H9 (cell line): Measurements from ENCODE around the gene UQCC2. TPM values are rescaled to one million over a fixed set of nuclear protein-coding genes. Genes with fewer than 3 reads are reported as not detected.

Experiments
- DNase-seq: peaks from one replicate; pipeline ENCODE4 v3.0.0-alpha.2; 2017
- H2AFZ ChIP-seq: one replicate; pipeline ENCODE4 v1.6.1; 2013; ENCODE audit warnings: mild to moderate bottlenecking, low read length, control low read depth, moderate library complexity
- H2AK5ac ChIP-seq: 2 replicates; pipeline ENCODE4 v1.6.1; 2013; ENCODE audit warnings: low read length, control low read depth, mixed read lengths; ENCODE audit not compliant: insufficient read length
- H2BK120ac ChIP-seq: one replicate; pipeline ENCODE4 v1.6.1; 2013; ENCODE audit warnings: low read depth, mild to moderate bottlenecking, low read length, control low read depth, inconsistent platforms; ENCODE audit not compliant: poor library complexity, severe bottlenecking
- H2BK12ac ChIP-seq: 2 replicates; pipeline ENCODE4 v1.6.1; 2013; ENCODE audit warnings: low read length, control low read depth, mixed read lengths, low read depth; ENCODE audit not compliant: insufficient read length
- H2BK15ac ChIP-seq: 2 replicates; pipeline ENCODE4 v1.6.1; 2013; ENCODE audit warnings: low read depth, low read length, control low read depth
- H2BK20ac ChIP-seq: one replicate; pipeline ENCODE4 v1.6.1; 2013; ENCODE audit warnings: low read depth, mild to moderate bottlenecking, low read length, control low read depth, inconsistent platforms; ENCODE audit not compliant: poor library complexity, severe bottlenecking
- H2BK5ac ChIP-seq: 2 replicates; pipeline ENCODE4 v1.6.1; 2013; ENCODE audit warnings: low read length, control low read depth, mixed read lengths; ENCODE audit not compliant: insufficient read length
- H3K14ac ChIP-seq: 2 replicates; pipeline ENCODE4 v1.6.1; 2013; ENCODE audit warnings: low read length, control low read depth; ENCODE audit not compliant: insufficient read depth
- H3K18ac ChIP-seq: 2 replicates; pipeline ENCODE4 v1.6.1; 2013; ENCODE audit warnings: low read depth, mild to moderate bottlenecking, mixed read lengths, low read length, control low read depth; ENCODE audit not compliant: insufficient read length
- H3K23ac ChIP-seq: 2 replicates; pipeline ENCODE4 v1.6.1; 2013; ENCODE audit warnings: low read length, control low read depth, mixed read lengths, low read depth; ENCODE audit not compliant: insufficient read length
- H3K23me2 ChIP-seq: 2 replicates; pipeline ENCODE4 v1.6.1; 2013; ENCODE audit warnings: low read depth, mild to moderate bottlenecking, mixed read lengths, low read length, control low read depth; ENCODE audit not compliant: insufficient read length, poor library complexity, severe bottlenecking
- H3K27ac ChIP-seq: 2 replicates; pipeline ENCODE4 v1.5.1; 2013; ENCODE audit warnings: low read length, control low read depth, mixed read lengths, low read depth; ENCODE audit not compliant: insufficient read length
- H3K27me3 ChIP-seq: 2 replicates; pipeline ENCODE4 v1.6.1; 2013; ENCODE audit warnings: low read length, control low read depth, inconsistent platforms; ENCODE audit not compliant: insufficient read depth
- H3K4ac ChIP-seq: 2 replicates; pipeline ENCODE4 v1.6.1; 2013; ENCODE audit warnings: low read depth, mild to moderate bottlenecking, control low read depth, inconsistent platforms, low read length, moderate library complexity
- H3K4me1 ChIP-seq: 2 replicates; pipeline ENCODE4 v1.6.1; 2013; ENCODE audit warnings: low read length, control low read depth, inconsistent platforms; ENCODE audit not compliant: insufficient read depth
- H3K4me2 ChIP-seq: 2 replicates; pipeline ENCODE4 v1.6.1; 2013; ENCODE audit warnings: low read length, control low read depth, mixed read lengths; ENCODE audit not compliant: insufficient read length, insufficient read depth
- H3K56ac ChIP-seq: 2 replicates; pipeline ENCODE4 v1.6.1; 2013; ENCODE audit warnings: low read depth, mild to moderate bottlenecking, mixed read lengths, low read length, control low read depth; ENCODE audit not compliant: insufficient read length
- H3K79me1 ChIP-seq: 2 replicates; pipeline ENCODE4 v1.6.1; 2013; ENCODE audit warnings: low read depth, mild to moderate bottlenecking, moderate library complexity, low read length, control low read depth, inconsistent platforms; ENCODE audit not compliant: insufficient read depth, poor library complexity, severe bottlenecking
- H3K79me2 ChIP-seq: 2 replicates; pipeline ENCODE4 v1.6.1; 2013; ENCODE audit warnings: low read length, control low read depth, inconsistent platforms; ENCODE audit not compliant: insufficient read depth
- H3K9ac ChIP-seq: 2 replicates; pipeline ENCODE4 v1.6.1; 2013; ENCODE audit warnings: low read length, control low read depth, mixed read lengths; ENCODE audit not compliant: insufficient read length; ENCODE audit errors: extremely low read depth
- H3K9me3 ChIP-seq: one replicate; pipeline ENCODE4 v1.6.1; 2013; ENCODE audit warnings: low read depth, low read length, inconsistent platforms; ENCODE audit not compliant: control insufficient read depth
- H3T11ph ChIP-seq: one replicate; pipeline ENCODE4 v1.6.1; 2013; ENCODE audit warnings: mild to moderate bottlenecking, low read length, control low read depth, inconsistent platforms
- H4K20me1 ChIP-seq: one replicate; pipeline ENCODE4 v1.6.1; 2013; ENCODE audit not compliant: control insufficient read depth, insufficient read length, insufficient read depth
- H4K5ac ChIP-seq: 2 replicates; pipeline ENCODE4 v1.6.1; 2013; ENCODE audit warnings: low read depth, mild to moderate bottlenecking, mixed read lengths, low read length, control low read depth; ENCODE audit not compliant: insufficient read length
- H4K8ac ChIP-seq: replicated peaks from 2 replicates; pipeline ENCODE4 v1.6.1; 2013; ENCODE audit warnings: low read length, control low read depth, mixed read lengths, low read depth; ENCODE audit not compliant: insufficient read length
- H4K91ac ChIP-seq: 2 replicates; pipeline ENCODE4 v1.6.1; 2013; ENCODE audit warnings: low read depth, mild to moderate bottlenecking, moderate library complexity, mixed read lengths, low read length, control low read depth; ENCODE audit not compliant: insufficient read length
- H3K27ac Mint-ChIP-seq, 3 experiments: 2 replicates in 2 of 3; 3 replicates in 1 of 3; pipeline ENCODE4 v1.8.0; 2020 to 2021; ENCODE audit warnings: mixed read lengths in 3 of 3, mild to moderate bottlenecking in 1 of 3, moderate library complexity in 1 of 3
- H3K27me3 Mint-ChIP-seq: 2 replicates; pipeline ENCODE4 v1.8.0; 2021; ENCODE audit warnings: low read depth, mild to moderate bottlenecking, moderate library complexity, mixed read lengths
- H3K36me3 Mint-ChIP-seq, 3 experiments: 2 replicates in 2 of 3; 3 replicates in 1 of 3; pipeline ENCODE4 v1.8.0; 2020 to 2021; ENCODE audit warnings: low read depth in 3 of 3, mixed read lengths in 3 of 3; ENCODE audit not compliant: insufficient read depth in 1 of 3
- H3K4me1 Mint-ChIP-seq, 2 experiments: 2 replicates each; pipeline ENCODE4 v1.8.0; 2020; ENCODE audit warnings: mixed read lengths in 2 of 2
- H3K4me3 Mint-ChIP-seq, 2 experiments: 2 replicates in 1 of 2; 3 replicates in 1 of 2; pipeline ENCODE4 v1.8.0; 2020 to 2021; ENCODE audit warnings: mild to moderate bottlenecking in 2 of 2, mixed read lengths in 2 of 2, moderate library complexity in 1 of 2
- H3K9me3 Mint-ChIP-seq, 2 experiments: 2 replicates in 1 of 2; 3 replicates in 1 of 2; pipeline ENCODE4 v1.8.0; 2020; ENCODE audit warnings: mild to moderate bottlenecking in 2 of 2, mixed read lengths in 2 of 2, moderate library complexity in 1 of 2
- WGBS: extraction: QIAGEN DNeasy Blood & Tissue Kit; methylation state at CpG from one replicate; pipeline ENCODE4 v1.1.7; 2013; ENCODE audit warnings: missing lambda C conversion rate, low lambda C conversion rate, mixed read lengths; ENCODE audit not compliant: insufficient read length; ENCODE audit errors: extremely low coverage; 5-methylcytosine and 5-hydroxymethylcytosine counted together
- total RNA-seq: library from RNA; stranded (reverse); gene quantifications from 2 replicates; pipeline ENCODE4 v1.2.1, GENCODE V29; 2021
- TF ChIP-seq, protein P1 (sequence below): fragments of 200-600 bp; sonication (generic); conservative IDR thresholded peaks from 3 replicates; pipeline ENCODE4 v1.8.0; 2021; ENCODE audit warnings: antibody characterized with exemption, mild to moderate bottlenecking

The UQCC2 gene
- total RNA-seq, 1 experiment from 2014 or later, result 140 TPM

- Histone ChIP-seq H4K8ac (no peak overlapping the region), H3K4ac (no peak overlapping the region), H3K9me3 (no peaks in the 10 kb centered on the region), H2BK20ac (no peak overlapping the region), H3K23me2 (no peaks in the 10 kb centered on the region), H3K27me3 (no peaks in the 10 kb centered on the region), H2AFZ (no peak overlapping the region), H3K9ac (no peak overlapping the region), H4K20me1 (no peaks in the 10 kb centered on the region), H3K56ac (no peak overlapping the region), H2BK15ac (no peak overlapping the region), H2BK12ac (no peak overlapping the region), H3K4me2 (no peak overlapping the region), H3K4me1 (no peaks in the 10 kb centered on the region), H3K79me2 (no peaks in the 10 kb centered on the region), H3T11ph (no peak overlapping the region), H2BK120ac (no peak overlapping the region), H3K23ac (no peak overlapping the region), H3K14ac (no peak overlapping the region), H2BK5ac (no peak overlapping the region), H3K27ac (no peak overlapping the region), H4K91ac (no peak overlapping the region), H3K79me1 (no peaks in the 10 kb centered on the region), H2AK5ac (no peak overlapping the region), H4K5ac (no peak overlapping the region), H3K18ac (no peak overlapping the region)
- no peak for DNase-seq
- Mint-ChIP-seq H3K4me1 (no peaks in the 10 kb centered on the region), H3K9me3 (no peaks in the 10 kb centered on the region), H3K27ac (peak overlapping the region in 2 of 3 experiments; percentile 14 to 28; a peak in 2 of 7 replicates), H3K27me3 (no peaks in the 10 kb centered on the region), H3K36me3 (peaks cover 34 to 81% (median 70%) of the 10 kb centered on the region in 3 experiments), H3K4me3 (no peak overlapping the region)
- TF ChIP-seq, protein P1, sequence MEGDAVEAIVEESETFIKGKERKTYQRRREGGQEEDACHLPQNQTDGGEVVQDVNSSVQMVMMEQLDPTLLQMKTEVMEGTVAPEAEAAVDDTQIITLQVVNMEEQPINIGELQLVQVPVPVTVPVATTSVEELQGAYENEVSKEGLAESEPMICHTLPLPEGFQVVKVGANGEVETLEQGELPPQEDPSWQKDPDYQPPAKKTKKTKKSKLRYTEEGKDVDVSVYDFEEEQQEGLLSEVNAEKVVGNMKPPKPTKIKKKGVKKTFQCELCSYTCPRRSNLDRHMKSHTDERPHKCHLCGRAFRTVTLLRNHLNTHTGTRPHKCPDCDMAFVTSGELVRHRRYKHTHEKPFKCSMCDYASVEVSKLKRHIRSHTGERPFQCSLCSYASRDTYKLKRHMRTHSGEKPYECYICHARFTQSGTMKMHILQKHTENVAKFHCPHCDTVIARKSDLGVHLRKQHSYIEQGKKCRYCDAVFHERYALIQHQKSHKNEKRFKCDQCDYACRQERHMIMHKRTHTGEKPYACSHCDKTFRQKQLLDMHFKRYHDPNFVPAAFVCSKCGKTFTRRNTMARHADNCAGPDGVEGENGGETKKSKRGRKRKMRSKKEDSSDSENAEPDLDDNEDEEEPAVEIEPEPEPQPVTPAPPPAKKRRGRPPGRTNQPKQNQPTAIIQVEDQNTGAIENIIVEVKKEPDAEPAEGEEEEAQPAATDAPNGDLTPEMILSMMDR, result no peak
- WGBS, result no CpG with 5 or more reads among the region's 12 CpGs
Observed at GRCh38 chr6:33678932-33679490, 32.5 kb downstream of the UQCC2 start.
